Posterior cingulate gyrus (tissue), 11 donors: Measurements from ENCODE around the gene C10orf120.

ENCODE experiments used
- DNase-seq, 10 donors: peaks; one replicate each; pipeline versions ENCODE4 v3.0.0 to v3.0.0-alpha.2; 2020 to 2021; ENCODE audit warnings: mixed read lengths in 3 of 10
- intact Hi-C: fragments of 100-400 bp; cut with DNase I; formaldehyde crosslinking; loops from one replicate; pipeline ENCODE4 v1.15.1; 2023

C10orf120 gene

GRCh38 chr10:122663516-122664130, 36.0 kb downstream of the C10orf120 start:
- no peak for DNase-seq
- intact Hi-C loops, result no loop called here

- DNase-seq, result no peak
- intact Hi-C loops, result no loop called here
Measured at GRCh38 chr10:122662231-122662630, 37.4 kb downstream of the C10orf120 start.

- no peak for DNase-seq
- intact Hi-C loops, result no loop called here
Measured at GRCh38 chr10:122660696-122661095, 39.0 kb downstream of the C10orf120 start.

GRCh38 chr10:122659651-122660050, 40.0 kb downstream of the C10orf120 start:
- intact Hi-C loops, result no loop called here
- DNase-seq, result peak in 1 of 10 donors; percentile 50

DNA sequence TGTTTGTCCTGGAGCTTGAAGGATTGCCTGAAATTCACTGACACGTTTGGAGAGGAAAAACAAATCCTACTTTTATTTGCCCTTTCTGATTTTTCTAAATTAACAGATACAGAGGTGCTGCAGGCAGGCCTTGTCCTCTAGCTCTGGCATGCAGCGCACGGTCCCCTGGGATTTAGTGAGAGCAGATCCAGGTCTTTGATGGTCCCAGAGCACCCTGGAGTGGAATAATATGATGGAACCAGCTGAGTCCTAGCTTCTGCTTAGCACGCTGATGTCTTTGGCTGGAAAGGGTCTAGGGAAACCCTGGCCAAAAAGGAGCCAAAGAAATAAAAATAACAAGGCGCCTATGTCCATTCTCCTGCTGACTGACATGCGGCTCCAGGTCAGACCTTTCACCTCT, 40.5 kb downstream of the C10orf120 start:
- peak in 1 of 10 donors; percentile 53 for DNase-seq
- intact Hi-C loops, result no loop called here

- DNase-seq, result peak in 1 of 10 donors; percentile 73
- intact Hi-C loops, result no loop called here
Measured at GRCh38 chr10:122658356-122659049, 41.1 kb downstream of the C10orf120 start.

- intact Hi-C loops, result no loop called here
- peak in 1 of 10 donors; percentile 57 for DNase-seq
Measured at GRCh38 chr10:122657729-122658128, 41.9 kb downstream of the C10orf120 start.

- DNase-seq, result peak in 1 of 10 donors; percentile 72
- intact Hi-C loops, result no loop called here
Measured at GRCh38 chr10:122657255-122657654, 42.4 kb downstream of the C10orf120 start.

DNA sequence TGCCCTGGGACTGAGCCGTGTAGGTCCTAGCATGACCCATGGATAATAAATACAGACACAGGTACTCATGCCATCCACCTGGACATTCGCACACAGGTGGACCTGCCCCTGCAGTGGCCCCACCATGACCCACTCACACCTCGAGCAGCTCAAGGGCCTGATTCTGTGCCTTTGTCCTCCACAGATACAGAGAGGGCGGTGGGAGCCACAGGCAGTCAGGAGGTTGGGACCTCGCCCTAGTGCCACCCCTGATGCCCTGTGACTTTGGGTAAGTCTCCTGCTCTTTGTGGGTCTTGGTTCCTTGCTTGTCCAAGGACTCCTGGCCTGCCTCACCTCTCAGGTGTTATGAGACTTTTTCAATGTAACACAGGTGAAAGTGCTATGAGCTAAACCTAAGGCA, 42.9 kb downstream of the C10orf120 start:
- intact Hi-C loops, result no loop called here
- peak in 1 of 10 donors; percentile 32 for DNase-seq

DNA sequence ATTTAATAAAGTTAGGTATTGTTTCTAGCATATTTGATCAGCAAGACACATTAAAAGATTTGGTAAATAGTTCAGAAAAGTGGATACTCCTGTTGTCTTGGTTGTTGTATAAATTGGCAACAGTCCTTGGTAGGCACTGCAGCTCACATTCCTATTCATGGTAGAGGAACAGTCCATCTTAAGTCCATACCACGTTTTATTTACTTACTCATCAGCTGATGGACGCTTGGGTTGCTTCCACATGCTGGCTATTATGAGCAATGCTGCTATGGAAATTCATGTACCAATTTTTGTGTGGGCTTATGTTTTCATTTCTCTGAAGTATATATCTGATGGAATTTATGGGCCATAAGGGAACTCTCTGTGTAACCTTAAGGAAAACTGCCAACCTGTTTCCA, 43.3 kb downstream of the C10orf120 start:
- DNase-seq, result no peak
- intact Hi-C loops, result no loop called here

GRCh38 chr10:122655524-122656307, 43.9 kb downstream of the C10orf120 start:
- peak in 1 of 10 donors; percentile 51 for DNase-seq
- intact Hi-C loops, result no loop called here

GRCh38 chr10:122650331-122650730, 49.3 kb downstream of the C10orf120 start:
- peak in 1 of 10 donors; percentile 45 for DNase-seq
- intact Hi-C loops, result no loop called here

GRCh38 chr10:122649903-122650302, 49.7 kb downstream of the C10orf120 start:
- peak in 1 of 10 donors; percentile 49 for DNase-seq
- intact Hi-C loops, result loop anchor here (2.0 kb wide), 1 partner anchor 57 kb away; no protein-coding TSS in a partner anchor

DNA sequence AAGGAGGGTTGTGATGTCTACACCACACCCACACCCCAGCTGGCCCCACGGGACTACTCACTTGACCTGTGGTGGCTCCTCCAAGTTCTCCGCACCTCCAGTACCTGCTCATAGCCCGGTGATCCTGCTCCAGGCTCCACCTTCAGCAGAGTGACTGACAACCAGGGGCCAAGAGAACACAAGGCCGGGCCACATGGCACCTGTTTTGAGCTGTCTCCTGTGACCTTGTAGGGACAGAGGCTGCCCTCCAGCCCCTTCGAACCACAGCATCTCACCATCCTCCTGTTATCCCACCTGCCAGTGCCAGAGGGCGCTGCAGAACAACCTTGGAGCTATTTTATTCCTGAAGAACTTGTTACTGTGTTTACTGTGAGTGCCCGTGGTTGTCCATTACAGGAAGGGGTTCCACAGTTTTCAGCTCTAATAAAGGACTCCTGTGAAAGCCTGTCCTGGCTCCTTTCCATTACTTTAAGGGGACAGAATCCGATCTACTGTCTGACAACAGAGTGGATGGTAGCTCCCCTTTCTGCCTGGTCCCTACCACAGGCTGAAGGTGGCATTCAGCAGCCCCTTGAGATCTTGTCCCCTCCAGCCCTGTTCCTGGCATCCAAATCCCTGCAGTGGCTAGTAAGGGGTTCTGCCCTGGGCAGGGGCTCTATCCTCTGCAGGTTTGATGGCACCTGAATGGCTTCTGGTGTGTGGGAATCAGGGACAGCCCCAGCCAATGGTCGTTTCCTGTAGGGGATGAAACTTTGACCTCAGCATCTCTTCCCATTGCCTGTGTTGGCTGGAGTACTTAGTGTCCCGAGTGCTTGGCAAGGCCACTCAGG, 50.8 kb downstream of the C10orf120 start:
- peak in 7 of 10 donors; percentile 67 to 94 (median 69) for DNase-seq
- intact Hi-C loops, result loop anchor here (2.0 kb wide), 1 partner anchor 58 kb away; no protein-coding TSS in a partner anchor
